GM19397 (cell line): ENCODE data around the gene RNF31.
"Not testable (repeated sequence)": the region's sequence is repeated elsewhere in the genome, so short reads cannot be mapped to it uniquely, and the experiment has no call there.

Experiments
- ATAC-seq: cut with Tn5 transposase; IDR thresholded peaks from one replicate; pipeline ENCODE4 v1.9.1; 2021; ENCODE audit warnings: mild to moderate bottlenecking, moderate library complexity; ENCODE audit not compliant: unreplicated experiment

RNF31 gene

DNA sequence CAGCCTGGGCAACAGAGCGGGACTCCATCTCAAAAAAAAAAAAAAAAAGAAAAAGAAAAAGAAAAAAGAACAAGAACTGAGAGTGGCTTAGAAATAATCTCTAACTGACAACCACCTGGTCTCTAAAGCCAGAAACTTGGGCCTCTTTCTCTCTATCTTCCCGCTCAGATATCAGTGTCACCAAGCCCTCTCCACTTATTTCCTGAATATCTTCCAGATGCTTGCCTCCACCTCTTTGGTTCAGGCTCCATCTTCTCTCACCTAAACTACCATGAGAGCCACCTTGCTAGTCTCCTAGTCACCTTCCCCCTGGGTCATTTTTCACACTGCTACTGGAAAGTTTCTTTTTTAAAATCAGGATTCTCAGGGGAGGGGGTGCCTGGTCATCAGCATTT, 49.8 kb downstream of the RNF31 start:
- no peak for ATAC-seq

DNA sequence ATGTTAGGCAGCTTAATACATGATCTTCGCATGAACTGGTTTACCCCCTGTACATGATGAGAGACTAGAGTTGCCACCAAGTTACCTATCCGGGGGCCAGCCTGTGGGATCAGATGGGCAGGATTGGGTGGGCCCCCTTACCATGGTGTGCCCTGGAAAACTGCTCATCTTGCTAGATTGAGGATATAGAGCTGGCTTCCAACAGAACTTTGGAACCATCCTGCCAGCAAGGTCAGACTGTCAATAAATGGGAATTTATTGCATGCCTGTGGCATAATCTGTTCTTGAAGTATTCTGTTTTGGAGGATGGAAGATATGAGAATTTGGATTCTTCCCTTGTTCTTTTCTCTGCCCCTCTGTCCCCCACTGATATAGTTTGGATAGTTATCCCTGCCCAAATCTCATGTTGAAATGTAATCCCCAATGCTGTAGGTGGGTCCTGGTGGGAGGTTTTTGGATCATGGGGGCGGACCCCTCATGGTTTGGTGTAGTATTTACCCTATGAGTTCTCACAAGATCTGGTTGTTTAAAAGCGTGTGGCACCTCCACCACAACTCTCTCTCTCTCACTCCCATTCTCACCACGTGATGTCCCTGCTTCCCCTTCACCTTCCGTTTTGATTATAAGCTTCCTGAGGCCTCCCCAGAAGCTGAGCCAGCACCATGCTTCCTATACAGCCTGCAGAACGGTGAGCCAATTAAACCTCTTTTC, 51.7 kb downstream of the RNF31 start:
- no peak for ATAC-seq

DNA sequence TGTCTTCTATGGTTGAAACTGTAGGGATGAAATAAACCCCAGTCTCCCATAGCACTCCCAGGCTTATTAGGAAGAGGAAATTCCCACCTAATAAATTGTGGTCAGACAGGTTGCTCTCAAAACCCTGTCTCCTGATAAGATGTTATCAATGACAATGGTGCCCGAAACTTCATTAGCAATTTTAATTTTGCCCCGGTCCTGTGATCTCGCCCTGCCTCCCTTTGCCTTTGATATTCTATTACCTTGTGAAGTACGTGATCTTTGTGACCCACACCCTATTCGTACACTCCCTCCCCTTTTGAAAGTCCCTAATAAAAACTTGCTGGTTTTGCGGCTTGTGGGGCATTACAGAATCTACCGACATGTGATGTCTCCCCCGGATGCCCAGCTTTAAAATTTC, 55.2 kb downstream of the RNF31 start:
- ATAC-seq, result not testable (repeated sequence)

DNA sequence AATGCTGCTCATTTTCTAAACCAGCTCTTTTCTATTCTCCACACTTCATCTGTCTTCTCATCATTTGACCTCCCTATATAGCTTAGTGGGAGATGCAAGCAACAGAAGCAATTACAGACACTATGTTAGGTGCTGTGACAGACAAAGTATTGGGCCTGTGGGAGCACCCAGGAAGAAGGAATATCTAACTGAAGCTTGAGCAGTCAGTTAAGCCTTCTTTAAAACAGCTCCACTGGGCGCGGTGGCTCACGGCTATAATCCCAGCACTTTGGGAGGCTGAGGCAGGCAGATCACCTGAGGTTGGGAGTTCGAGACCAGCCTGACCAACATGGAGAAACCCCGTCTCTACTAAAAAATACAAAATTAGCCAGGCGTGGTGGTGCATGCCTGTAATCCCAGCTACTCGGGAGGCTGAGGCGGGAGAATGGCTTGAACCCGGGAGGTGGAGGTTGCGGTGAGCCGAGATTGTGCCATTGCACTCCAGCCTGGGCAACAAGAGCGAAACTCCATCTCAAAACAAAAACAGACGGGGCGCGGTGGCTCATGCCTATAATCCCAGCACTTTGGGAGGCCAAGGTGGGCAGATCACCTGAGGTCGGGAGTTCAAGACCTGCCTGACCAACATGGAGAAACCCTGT, 56.1 kb downstream of the RNF31 start:
- ATAC-seq, result not testable (repeated sequence)

DNA sequence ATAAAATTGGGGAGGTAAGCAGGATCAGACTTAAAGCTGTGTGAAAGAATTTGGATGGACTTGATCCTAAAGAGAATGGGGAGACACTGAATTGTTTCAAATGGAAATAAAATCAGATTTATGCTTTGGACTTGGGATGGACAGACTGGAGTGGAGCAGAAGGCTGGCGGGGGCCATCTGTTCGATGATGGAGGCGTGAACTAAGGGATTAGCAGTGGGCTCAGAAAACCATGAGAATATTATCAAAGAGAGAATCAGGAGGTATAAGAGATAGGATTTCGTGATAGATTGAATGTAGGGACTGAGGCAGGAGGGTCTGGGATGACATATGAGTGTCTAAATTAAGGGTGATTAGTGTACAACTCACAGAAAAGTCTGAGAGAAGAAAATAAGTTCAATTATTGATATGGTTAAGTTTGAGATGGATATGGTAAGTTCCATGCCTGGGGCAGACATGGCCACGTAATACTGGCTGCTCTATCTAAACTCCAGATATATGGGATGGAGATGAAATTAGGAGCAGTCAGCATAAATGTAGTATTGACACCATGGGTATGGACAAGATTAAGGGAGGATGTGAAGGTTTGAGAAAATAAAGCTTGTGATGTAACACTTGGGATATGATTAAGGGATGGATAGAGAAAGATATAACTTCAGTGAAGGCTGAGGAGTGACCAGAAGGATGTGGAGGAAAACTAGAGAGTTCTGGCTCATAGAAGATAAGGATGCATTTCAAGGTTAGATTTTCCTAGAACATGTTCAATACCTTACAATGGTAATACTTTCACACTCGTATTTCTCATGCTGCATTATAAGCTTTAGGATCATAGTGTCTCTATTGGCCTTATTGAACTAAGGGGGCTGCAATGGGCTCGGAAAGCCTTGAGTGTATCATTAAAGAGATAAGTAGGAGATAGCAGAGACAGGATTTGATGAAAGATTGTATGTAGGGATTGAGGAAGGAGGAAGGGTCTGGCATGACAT, 57.2 kb downstream of the RNF31 start:
- ATAC-seq, result no peak

DNA sequence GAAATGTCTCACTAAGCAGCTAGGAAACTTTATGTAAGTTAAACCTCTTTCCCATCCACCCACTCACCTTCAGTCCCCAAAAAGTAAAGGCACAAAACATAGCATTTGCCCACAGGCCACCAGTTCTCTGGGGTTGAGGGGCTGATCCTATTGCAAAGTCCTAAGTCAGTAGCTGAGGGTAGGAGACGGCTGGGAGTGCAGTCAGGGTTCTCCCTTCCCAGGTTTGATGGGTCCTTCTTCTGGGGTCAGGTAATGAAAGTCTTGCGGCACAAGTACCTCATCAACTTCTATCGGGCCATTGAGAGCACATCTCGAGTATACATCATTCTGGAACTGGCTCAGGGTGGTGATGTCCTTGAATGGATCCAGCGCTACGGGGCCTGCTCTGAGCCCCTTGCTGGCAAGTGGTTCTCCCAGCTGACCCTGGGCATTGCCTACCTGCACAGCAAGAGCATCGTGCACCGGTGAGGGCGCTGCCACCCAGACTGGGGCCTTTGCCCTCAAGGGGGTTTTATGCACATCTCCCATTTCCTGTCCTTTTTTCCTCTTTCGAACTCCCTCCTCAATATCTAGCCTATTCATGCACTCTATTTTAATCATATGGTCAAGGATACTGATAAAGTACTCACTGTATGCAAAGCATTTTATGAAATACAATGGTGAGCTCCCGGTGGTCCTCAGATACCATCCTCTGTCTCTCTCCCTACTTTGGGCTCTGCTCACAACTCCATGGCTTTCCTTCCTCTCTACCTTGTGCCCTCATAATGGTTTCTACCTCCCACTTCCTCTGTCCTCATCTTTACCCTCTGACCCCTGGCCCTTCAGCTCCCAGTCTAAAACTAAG, 59.2 kb downstream of the RNF31 start:
- ATAC-seq, result no peak

DNA sequence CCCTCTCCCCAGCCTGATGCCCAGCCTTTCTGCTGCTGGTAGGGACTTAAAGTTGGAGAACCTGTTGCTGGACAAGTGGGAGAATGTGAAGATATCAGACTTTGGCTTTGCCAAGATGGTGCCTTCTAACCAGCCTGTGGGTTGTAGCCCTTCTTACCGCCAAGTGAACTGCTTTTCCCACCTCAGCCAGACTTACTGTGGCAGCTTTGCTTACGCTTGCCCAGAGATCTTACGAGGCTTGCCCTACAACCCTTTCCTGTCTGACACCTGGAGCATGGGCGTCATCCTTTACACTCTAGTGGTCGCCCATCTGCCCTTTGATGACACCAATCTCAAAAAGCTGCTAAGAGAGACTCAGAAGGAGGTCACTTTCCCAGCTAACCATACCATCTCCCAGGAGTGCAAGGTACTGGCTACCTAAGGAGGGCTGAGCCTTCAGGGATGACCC, 59.8 kb downstream of the RNF31 start:
- ATAC-seq, result no peak

DNA sequence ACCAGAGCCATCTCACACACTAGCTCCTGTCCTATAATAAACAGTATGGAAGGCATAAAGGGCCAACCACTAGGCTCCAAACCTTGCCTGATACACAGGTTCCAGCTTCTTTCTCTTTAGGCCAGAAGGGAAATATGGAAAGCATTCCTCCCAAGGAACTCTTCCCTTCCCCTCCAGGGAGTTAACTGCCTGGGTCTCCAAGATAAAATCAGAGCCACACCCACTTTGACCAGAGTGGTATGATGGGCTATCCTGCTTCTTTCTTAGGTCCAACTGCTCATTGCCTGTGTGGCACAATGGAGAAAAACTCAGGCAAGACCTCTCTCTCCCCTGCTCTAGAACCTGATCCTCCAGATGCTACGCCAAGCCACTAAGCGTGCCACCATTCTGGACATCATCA, 60.3 kb downstream of the RNF31 start:
- no peak for ATAC-seq
